NB4 (cell line): ENCODE measurements around the gene ZNF593OS.

ENCODE experiments used
- POLR2A ChIP-seq: IDR thresholded peaks from 2 replicates; pipeline ENCODE4 v1.6.1; 2011; ENCODE audit warnings: mild to moderate bottlenecking; ENCODE audit not compliant: insufficient read length; ENCODE audit errors: extremely low read depth
- TF ChIP-seq, protein P1 (sequence below): IDR thresholded peaks from one replicate; pipeline ENCODE4 v1.5.1; 2012; ENCODE audit warnings: low read depth, low read length
- TF ChIP-seq, protein P2 (sequence below): IDR thresholded peaks from 2 replicates; pipeline ENCODE4 v1.6.1; 2011; ENCODE audit warnings: low read depth, low read length

DNA sequence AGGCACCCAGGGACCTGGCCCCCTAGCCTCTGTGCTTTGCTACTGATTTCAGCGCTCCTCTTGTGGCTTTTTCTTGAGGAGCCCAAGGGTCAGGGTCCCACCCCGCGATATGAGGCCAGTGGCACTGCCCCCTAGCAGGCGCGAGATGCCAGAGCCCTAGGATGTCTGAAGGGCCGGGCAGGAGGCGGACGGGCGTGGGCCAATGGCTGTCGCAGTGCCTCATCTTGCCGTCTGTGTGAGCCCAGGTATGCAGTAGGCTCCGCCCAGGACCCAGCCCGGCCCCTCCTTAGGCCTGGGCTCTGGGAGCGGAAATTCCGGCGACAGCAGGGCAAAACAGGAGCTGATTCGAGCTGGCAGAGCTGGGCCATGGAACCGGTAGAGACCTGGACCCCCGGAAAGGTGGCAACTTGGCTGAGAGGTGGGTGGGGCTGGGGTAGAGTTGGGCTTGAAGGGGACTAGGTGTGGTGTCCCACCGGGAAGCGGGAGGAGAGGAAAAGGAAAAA lies 5.6 kb upstream of the ZNF593OS start, which contains the start of gene CNKSR1:
- TF ChIP-seq, protein P1, sequence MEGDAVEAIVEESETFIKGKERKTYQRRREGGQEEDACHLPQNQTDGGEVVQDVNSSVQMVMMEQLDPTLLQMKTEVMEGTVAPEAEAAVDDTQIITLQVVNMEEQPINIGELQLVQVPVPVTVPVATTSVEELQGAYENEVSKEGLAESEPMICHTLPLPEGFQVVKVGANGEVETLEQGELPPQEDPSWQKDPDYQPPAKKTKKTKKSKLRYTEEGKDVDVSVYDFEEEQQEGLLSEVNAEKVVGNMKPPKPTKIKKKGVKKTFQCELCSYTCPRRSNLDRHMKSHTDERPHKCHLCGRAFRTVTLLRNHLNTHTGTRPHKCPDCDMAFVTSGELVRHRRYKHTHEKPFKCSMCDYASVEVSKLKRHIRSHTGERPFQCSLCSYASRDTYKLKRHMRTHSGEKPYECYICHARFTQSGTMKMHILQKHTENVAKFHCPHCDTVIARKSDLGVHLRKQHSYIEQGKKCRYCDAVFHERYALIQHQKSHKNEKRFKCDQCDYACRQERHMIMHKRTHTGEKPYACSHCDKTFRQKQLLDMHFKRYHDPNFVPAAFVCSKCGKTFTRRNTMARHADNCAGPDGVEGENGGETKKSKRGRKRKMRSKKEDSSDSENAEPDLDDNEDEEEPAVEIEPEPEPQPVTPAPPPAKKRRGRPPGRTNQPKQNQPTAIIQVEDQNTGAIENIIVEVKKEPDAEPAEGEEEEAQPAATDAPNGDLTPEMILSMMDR, result no peak
- TF ChIP-seq, protein P2, sequence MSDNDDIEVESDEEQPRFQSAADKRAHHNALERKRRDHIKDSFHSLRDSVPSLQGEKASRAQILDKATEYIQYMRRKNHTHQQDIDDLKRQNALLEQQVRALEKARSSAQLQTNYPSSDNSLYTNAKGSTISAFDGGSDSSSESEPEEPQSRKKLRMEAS, result no peak
- no peak for TF ChIP-seq POLR2A
